HL-60 (cell line): ENCODE results near the gene RBBP8.

Experiments used
- CTCF ChIP-seq: IDR thresholded peaks from one replicate; pipeline ENCODE4 v1.5.1; 2011; ENCODE audit warnings: low read length, control low read depth, inconsistent platforms; ENCODE audit not compliant: insufficient read depth
- GABPA ChIP-seq: IDR thresholded peaks from 2 replicates; pipeline ENCODE4 v1.6.1; 2012; ENCODE audit warnings: low read depth
- POLR2AphosphoS5 ChIP-seq: IDR thresholded peaks from 2 replicates; pipeline ENCODE4 v1.6.1; 2012; ENCODE audit warnings: low read depth
- REST ChIP-seq: IDR thresholded peaks from 2 replicates; pipeline ENCODE4 v1.6.1; 2012; ENCODE audit warnings: low read depth; ENCODE audit not compliant: insufficient replicate concordance

- TF ChIP-seq REST = no peak
- TF ChIP-seq CTCF = no peak
- no peak for TF ChIP-seq POLR2AphosphoS5
- no peak for TF ChIP-seq GABPA
Measured at GRCh38 chr18:23066060-23066459, 132.9 kb downstream of the RBBP8 start.
